AG09309 (cell line): ENCODE measurements around the gene STX1B.

Experiments used
- DNase-seq: peaks from one replicate; pipeline ENCODE4 v3.0.0-alpha.2; 2010; ENCODE audit warnings: low read depth
- H3K4me3 ChIP-seq: 2 replicates; pipeline ENCODE4 v1.5.1; 2011; ENCODE audit warnings: mild to moderate bottlenecking, low read depth, low read length, moderate library complexity; ENCODE audit not compliant: control insufficient read depth
- TF ChIP-seq, protein P1 (sequence below): IDR thresholded peaks from 2 replicates; pipeline ENCODE4 v1.5.1; 2011; ENCODE audit warnings: mild to moderate bottlenecking, low read depth, low read length, inconsistent platforms; ENCODE audit not compliant: insufficient read depth, control insufficient read depth; ENCODE audit errors: missing control alignments

Gene STX1B

DNA sequence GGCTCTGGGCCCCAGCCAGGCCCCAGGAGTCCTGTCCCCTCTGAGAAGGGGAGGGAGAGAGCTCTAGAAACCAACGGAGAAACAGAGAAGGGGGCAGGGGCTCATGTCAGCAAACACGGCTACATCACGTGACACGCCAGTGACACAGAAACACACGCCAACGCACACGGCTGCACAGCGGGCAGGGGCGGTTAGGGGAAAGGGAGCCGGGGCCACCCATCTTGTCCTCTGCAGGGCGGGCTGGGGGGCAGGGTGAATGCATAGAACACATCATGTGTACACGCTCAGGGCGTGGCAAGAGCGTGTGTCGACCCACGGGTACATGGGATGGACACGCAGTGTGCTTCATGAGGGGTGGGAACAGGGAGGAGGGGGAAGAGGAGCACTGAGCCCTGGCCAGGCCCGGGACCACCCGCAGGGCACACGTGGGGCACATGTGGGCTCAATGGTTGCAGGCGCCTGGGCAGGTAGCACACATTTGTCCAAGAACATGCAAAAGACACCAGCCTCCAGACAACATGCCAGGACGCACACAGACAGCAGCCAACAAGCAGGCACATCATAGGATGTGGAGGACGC is 20.9 kb downstream of the STX1B start:
- H3K4me3 ChIP-seq, result no peak overlapping the region
- no peak for DNase-seq
- TF ChIP-seq, protein P1, sequence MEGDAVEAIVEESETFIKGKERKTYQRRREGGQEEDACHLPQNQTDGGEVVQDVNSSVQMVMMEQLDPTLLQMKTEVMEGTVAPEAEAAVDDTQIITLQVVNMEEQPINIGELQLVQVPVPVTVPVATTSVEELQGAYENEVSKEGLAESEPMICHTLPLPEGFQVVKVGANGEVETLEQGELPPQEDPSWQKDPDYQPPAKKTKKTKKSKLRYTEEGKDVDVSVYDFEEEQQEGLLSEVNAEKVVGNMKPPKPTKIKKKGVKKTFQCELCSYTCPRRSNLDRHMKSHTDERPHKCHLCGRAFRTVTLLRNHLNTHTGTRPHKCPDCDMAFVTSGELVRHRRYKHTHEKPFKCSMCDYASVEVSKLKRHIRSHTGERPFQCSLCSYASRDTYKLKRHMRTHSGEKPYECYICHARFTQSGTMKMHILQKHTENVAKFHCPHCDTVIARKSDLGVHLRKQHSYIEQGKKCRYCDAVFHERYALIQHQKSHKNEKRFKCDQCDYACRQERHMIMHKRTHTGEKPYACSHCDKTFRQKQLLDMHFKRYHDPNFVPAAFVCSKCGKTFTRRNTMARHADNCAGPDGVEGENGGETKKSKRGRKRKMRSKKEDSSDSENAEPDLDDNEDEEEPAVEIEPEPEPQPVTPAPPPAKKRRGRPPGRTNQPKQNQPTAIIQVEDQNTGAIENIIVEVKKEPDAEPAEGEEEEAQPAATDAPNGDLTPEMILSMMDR, result no peak

DNA sequence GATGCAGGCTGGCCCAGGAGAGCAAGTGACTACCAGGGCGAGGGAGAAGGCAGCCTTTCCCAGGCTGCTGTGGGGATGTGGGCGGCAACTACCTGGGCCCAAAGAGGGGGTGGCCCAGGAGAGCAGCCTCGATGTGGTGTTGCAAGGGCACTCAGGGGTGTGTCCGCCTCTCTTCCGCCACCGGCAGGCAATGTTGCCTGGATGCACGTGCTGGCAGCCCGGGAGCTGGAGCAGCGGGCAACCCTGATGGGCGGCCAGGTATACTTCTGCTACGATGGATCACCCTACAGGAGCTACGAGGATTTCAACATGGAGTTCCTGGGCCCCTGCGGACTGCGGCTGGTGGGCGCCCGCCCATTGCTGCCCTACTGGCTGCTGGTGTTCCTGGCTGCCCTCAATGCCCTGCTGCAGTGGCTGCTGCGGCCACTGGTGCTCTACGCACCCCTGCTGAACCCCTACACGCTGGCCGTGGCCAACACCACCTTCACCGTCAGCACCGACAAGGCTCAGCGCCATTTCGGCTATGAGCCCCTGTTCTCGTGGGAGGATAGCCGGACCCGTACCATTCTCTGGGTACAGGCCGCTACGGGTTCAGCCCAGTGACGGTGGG is 22.8 kb downstream of the STX1B start:
- H3K4me3 ChIP-seq, result no peak overlapping the region
- DNase-seq, result no peak
- TF ChIP-seq, protein P1, result no peak

DNA sequence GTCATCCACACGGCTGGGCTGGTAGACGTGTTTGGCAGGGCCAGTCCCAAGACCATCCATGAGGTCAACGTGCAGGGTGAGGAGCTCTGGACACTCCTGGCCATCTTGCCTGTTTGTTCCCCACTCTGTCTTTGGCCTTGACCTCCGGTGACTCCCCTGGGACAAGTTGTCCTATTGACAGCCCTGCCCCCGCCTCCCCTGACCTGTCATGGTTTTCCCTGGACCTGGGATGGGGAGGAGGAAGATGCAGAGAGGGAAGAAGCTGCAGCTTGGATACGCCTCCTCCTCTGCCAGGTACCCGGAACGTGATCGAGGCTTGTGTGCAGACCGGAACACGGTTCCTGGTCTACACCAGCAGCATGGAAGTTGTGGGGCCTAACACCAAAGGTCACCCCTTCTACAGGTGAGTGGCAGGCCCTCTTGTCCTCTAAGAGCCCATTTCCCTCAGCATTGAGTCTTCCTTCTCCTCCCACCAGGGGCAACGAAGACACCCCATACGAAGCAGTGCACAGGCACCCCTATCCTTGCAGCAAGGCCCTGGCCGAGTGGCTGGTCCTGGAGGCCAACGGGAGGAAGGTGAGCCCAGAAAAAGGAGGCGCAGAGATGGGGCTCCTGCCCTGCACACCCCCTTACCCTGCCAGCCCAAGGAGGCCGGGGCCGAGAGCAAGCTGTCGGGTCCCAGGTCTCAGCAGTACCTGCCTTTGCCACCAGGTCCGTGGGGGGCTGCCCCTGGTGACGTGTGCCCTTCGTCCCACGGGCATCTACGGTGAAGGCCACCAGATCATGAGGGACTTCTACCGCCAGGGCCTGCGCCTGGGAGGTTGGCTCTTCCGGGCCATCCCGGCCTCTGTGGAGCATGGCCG is 24.1 kb downstream of the STX1B start:
- no peak for DNase-seq
- TF ChIP-seq, protein P1, result no peak
- H3K4me3 ChIP-seq, result no peak overlapping the region

DNA sequence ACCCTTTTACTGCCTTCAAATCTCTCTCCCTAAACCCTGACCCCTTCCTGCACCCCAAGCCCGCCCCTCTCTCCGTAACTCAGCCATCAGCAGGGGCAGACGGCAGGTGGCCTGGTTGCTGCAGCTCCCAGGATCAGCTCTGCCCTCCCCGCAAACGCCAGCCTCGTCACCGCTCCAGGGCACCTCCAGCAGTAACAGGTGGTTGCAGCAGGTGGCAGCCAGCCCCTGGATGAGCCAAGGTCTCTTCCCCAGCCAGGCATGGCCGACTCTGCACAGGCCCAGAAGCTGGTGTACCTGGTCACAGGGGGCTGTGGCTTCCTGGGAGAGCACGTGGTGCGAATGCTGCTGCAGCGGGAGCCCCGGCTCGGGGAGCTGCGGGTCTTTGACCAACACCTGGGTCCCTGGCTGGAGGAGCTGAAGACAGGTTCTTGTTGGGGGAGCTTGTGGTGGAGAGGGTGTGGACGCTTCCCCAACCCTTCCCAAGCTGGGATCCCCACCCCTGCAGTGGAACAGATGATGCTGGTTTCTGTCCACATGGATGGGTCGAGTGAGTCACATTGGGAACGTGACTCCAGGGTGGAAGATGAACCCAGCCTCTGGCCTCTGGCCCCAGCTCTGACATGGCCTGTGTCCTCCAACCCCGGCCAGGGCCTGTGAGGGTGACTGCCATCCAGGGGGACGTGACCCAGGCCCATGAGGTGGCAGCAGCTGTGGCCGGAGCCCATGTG is 24.9 kb downstream of the STX1B start:
- DNase-seq, result no peak
- TF ChIP-seq, protein P1, result no peak
- peak overlapping the region; percentile 48 for H3K4me3 ChIP-seq

DNA sequence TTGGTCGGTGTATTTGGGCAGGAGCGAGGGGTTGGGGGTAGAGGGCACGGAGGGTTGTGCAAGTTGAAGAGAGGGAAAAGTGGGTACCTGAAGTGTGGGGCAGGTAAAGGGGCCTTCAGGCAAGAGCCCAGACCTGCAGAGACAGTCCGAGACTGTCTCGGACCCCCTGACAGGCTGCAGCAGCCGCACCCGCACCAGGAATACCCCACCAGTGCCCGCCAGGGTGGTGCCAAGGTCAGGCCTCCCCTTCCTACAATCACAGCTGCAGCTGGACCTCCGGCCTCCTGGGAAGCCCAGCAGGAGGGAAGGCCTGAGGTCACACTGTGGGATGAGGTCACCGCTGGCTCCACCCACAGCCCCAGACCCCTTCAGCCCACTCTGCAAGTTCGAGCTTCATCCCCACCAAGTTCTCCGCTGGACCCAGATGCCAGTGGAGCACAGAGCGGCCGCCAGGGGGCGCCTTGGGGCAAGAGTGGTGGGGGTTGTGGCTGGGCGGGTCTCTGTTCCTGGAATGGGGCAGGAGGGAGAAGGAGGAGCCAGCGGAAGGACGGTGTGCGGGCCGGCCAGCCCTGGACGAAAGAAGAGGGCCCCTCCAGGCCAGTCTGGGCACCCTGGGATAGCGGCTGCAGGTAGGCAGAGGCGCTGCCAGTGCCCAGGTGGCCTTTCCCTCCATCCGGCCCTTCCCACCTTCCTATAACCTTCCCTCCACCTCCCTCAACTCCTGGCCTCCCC is 25.6 kb downstream of the STX1B start, which contains the start of gene HSD3B7:
TSS of gene HSD3B7 (plus strand) at position 539 of the 732 bp plus-strand sequence. CDS start 452 bp downstream, outside the sequence.
- H3K4me3 ChIP-seq, result peak within 1 kb of the TSS; percentile 48
- TF ChIP-seq, protein P1, result peak; percentile 97
- DNase-seq, result no peak
